ENCODE data around the gene E2F1.

E2F1 gene

DNA sequence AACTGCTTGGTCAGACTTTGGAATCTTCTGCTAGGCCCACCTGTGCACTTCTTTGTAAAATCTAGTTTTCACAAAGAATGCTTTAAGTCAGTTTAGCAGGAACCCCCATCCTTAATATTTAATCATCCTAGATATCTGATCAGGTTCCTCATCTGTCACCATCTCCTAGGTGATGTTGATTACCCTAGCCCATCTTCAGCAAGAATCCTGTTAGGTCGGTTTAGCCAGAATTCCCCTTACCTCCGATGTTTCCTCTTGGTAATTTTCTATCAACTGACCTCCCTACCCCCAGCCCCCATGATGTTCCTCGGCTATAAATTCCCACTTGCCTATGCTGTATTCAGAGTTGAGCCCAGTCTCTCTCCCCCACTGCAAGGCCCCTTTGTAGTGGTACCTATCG lies 42.9 kb upstream of the E2F1 start:
- no peak overlapping the region for H3K27ac ChIP-seq
- no peak for DNase-seq (ENCODE audit: low spot score)
- ChIA-PET POLR2A (ENCODE audit: low non-redundant PET) (no interaction called here), CTCF (no interaction called here)
- TF ChIP-seq, protein P1, sequence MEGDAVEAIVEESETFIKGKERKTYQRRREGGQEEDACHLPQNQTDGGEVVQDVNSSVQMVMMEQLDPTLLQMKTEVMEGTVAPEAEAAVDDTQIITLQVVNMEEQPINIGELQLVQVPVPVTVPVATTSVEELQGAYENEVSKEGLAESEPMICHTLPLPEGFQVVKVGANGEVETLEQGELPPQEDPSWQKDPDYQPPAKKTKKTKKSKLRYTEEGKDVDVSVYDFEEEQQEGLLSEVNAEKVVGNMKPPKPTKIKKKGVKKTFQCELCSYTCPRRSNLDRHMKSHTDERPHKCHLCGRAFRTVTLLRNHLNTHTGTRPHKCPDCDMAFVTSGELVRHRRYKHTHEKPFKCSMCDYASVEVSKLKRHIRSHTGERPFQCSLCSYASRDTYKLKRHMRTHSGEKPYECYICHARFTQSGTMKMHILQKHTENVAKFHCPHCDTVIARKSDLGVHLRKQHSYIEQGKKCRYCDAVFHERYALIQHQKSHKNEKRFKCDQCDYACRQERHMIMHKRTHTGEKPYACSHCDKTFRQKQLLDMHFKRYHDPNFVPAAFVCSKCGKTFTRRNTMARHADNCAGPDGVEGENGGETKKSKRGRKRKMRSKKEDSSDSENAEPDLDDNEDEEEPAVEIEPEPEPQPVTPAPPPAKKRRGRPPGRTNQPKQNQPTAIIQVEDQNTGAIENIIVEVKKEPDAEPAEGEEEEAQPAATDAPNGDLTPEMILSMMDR (conservative IDR thresholded peaks at IDR 0.05; ENCODE audit: low read depth) = no peak

DNA sequence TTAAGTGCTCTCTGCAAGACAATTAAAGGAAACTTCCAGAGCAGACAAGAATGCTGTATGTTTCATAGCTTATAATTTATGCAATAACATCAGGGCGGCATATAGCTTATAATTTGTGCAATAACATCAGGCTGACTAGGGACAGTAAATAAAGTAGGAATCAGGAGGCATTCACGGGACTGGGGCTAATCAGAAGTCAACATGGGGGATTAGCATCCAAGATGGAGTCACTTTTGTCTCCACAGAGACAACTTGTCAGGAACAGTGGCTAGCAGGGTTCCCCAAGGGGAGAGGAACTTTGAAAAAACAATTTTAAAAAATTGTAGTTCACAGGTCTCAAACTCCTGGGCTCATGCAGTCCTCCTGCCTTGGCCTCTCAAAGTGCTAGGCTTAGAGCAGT lies 42.3 kb upstream of the E2F1 start:
- DNase-seq (ENCODE audit: low spot score) = no peak
- POLR2A ChIA-PET (ENCODE audit: low non-redundant PET) = no interaction called here

DNA sequence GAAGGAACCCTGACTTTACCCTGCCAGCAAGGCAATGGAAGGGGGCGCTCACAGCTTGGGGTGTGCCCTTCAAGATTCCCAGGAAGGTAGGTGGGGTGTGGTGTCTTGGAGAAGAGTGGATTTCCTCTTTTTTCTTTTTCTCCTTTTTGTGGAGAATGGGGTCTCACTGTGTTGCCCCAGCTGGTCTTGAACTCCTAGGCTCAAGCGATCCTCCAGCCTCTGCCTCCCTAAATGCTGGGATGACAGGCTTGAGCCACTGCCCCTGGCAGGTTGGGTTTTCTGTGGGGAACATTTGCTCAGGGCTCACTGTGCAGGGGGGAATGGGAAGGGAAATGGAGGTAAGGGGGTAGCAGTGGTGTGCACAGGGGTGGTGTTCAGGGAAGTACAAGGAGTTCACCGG lies 41.6 kb upstream of the E2F1 start:
- no peak overlapping the region for H3K27ac ChIP-seq
- POLR2A ChIA-PET (ENCODE audit: low non-redundant PET) = no interaction called here
- CTCF ChIA-PET = no interaction called here
- TF ChIP-seq, protein P1 (conservative IDR thresholded peaks at IDR 0.05; ENCODE audit: low read depth) = no peak
- no peak for DNase-seq (ENCODE audit: low spot score)

More for the DNA sequence above, 42.3 kb upstream of the E2F1 start:
- CTCF ChIA-PET = no interaction called here
- H3K27ac ChIP-seq = no peak overlapping the region
- TF ChIP-seq, protein P1 (conservative IDR thresholded peaks at IDR 0.05; ENCODE audit: low read depth) = no peak

- ChIA-PET CTCF (interaction anchor here (0.7 kb wide), 1 partner anchor 54 kb away, joined by 7 read pairs; no protein-coding TSS in a partner anchor), POLR2A (ENCODE audit: low non-redundant PET) (no interaction called here)
- TF ChIP-seq, protein P1 (conservative IDR thresholded peaks at IDR 0.05; ENCODE audit: low read depth) = no peak
- no peak for DNase-seq (ENCODE audit: low spot score)
- H3K27ac ChIP-seq = no peak overlapping the region
Observed at GRCh38 chr20:33727115-33727479, 40.9 kb upstream of the E2F1 start.

- TF ChIP-seq, protein P1 (conservative IDR thresholded peaks at IDR 0.05; ENCODE audit: low read depth) = no peak
- POLR2A ChIA-PET (ENCODE audit: low non-redundant PET) = no interaction called here
- CTCF ChIA-PET = interaction anchor here (0.6 to 0.7 kb wide), 2 partner anchors 791 to 1940 kb away, joined by 3 read pairs; partner anchors contain the start of gene DYNLRB1
- DNase-seq (ENCODE audit: low spot score) = no peak
- H3K27ac ChIP-seq = no peak overlapping the region
Observed at GRCh38 chr20:33725607-33726264, 39.6 kb upstream of the E2F1 start.

DNA sequence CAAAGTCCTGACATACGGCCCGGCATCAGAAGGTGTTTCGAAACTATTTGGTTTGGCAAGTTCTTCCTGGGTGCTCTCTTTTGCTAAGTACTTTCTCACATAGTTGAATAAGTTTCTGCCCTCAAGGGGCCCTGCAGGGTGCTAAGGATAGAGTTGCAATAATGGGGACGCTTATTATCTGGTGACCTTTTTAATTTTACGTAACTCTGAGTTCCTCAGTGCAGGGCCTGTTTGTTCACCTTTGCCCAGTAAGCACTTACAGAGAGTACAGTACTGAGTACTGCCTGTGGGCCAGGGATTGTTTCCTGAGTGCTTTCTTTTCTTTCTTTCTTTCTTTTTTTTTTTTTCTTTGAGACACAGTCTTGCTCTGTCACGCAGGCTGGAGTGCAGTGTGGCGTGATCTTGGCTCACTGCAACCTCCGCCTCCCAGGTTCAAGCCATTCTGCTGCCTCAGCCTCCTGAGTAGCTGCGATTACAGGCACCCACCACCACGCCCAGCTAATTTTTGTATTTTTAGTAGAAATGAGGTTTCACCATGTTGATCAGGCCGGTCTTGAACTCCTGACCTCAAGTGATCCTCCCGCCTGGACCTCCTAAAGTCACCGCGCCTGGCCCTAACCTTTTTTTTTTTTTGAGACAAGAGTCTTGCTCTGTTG lies 38.4 kb upstream of the E2F1 start:
- ChIA-PET POLR2A (ENCODE audit: low non-redundant PET) (interaction anchor here (0.6 to 0.7 kb wide), 2 partner anchors 8 to 58 kb away, joined by 3 to 5 read pairs; partner anchors contain the start of gene ACTL10), CTCF (no interaction called here)
- TF ChIP-seq, protein P1 (conservative IDR thresholded peaks at IDR 0.05; ENCODE audit: low read depth) = no peak
- DNase-seq (ENCODE audit: low spot score) = no peak
- H3K27ac ChIP-seq = no peak overlapping the region

All from RWPE1 (cell line).